ENCODE measurements around the gene CPNE5. TPM values are rescaled to one million over a fixed set of nuclear protein-coding genes. Genes with fewer than 3 reads are reported as not detected.
A peak's percentile ranks its signal among the peaks of the same experiment; 100 is the strongest.

Gene CPNE5
- 10 to 100 TPM in 2 of 7 donors, 1 to 10 TPM in 5; 1.4 to 22.1 (median 7.8) TPM for total RNA-seq
- polyA plus RNA-seq = 1 to 10 TPM; 1.8 to 5.3 TPM
- long read RNA-seq, donor 1, partial matches to known transcripts = 1 of 6 reads
- long read RNA-seq, donor 1, other reads (novel, unspliced or antisense) = 5 of 6 reads
- long read RNA-seq, donor 2 = 0 reads
- long read RNA-seq, donor 3, partial matches to known transcripts = 5 of 25 reads
- long read RNA-seq, donor 3, other reads (novel, unspliced or antisense) = 19 of 25 reads

DNA sequence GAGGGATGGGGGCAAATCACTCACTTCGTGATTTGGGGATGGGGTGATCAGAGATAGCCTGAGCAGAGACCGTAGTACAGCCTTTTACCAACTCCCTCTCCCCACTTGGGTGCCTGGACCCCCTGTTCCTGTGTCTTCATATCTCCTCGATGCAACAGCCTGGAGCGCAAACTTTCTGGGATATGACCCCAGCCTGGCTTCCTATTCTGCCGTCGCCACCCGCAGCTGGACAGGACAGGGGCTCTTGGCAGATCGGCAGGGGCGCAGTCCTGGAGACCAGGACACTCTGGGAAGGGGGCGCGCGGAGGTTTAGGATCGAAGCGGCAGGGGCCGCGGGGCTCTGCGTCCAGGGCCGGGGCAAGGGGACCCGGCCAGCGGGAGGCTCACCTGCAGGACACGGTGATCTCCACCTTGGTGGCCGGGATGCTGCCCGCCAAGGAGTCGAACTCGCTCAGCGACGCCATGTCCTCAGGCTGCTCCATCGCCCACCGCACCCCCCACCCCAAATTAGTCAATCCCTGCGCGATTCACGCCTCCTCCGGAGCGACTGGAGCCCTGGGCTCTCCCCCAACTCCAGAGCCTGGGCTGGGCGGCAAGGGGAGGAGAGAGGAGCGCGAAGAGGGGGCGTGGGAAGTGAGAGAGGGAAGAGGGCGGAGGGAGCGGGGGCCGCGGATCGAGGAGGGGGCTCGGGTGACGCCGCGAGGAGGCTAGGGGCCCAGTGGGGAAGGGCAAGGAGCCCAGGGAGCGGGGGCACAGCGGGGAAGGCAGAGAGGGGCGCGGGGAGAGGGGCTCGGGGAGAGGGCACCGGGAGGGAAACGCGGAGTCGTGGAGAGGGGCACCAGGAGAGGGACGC is at the start of gene CPNE5:
CPNE5 (minus strand) TSS at position 549 of the 853 bp plus-strand sequence; CDS start at position 482, 67 bp downstream.
- H3K4me3 ChIP-seq = peak within 1 kb of the TSS; percentile 45
- no peaks in the 10 kb centered on the region for H3K9me3 ChIP-seq
- no peaks in the 10 kb centered on the region for H3K27me3 ChIP-seq
- TF ChIP-seq EP300 (IDR thresholded peaks at IDR 0.05) = no peak
- no peak for TF ChIP-seq CTCF (IDR thresholded peaks at IDR 0.05)
- TF ChIP-seq POLR2A (IDR thresholded peaks at IDR 0.05) = no peak
- peak in 3 of 5 donors; percentile 27 to 66 (median 61) for DNase-seq
- intact Hi-C loops (cut with DNase I) = no loop called here
- no peaks in the 10 kb centered on the region for H3K36me3 ChIP-seq
- peaks cover 8% of the 10 kb centered on the region for H3K4me1 ChIP-seq (ENCODE audit: insufficient read depth)
- H3K27ac ChIP-seq = peak within 1 kb of the TSS in 1 of 2 donors; percentile 0
- WGBS, 3 donors = 7 to 11% (median 7%) methylated on average over 41 to 57 of the region's 57 CpGs

- no peak for TF ChIP-seq POLR2A (IDR thresholded peaks at IDR 0.05)
- no peak for TF ChIP-seq EP300 (IDR thresholded peaks at IDR 0.05)
- no peak for TF ChIP-seq CTCF (IDR thresholded peaks at IDR 0.05)
- intact Hi-C loops (cut with DNase I) = loop anchor here (2.0 to 10.0 kb wide), 5 partner anchors 84 to 317 kb away; partner anchors contain the start of gene MTCH1 (in 2 of the 4)
- DNase-seq = no peak
- H3K27ac ChIP-seq = no peak overlapping the region
- no peaks in the 10 kb centered on the region for H3K27me3 ChIP-seq
- no peaks in the 10 kb centered on the region for H3K36me3 ChIP-seq
- no peaks in the 10 kb centered on the region for H3K9me3 ChIP-seq
- H3K4me1 ChIP-seq (ENCODE audit: insufficient read depth) = peaks cover 3% of the 10 kb centered on the region
- no peak overlapping the region for H3K4me3 ChIP-seq
- 90 to 95% (median 93%) methylated on average over 7 of the region's 7 CpGs for WGBS, 3 donors
Measured at GRCh38 chr6:36888115-36888643, 48.9 kb upstream of the CPNE5 start.

DNA sequence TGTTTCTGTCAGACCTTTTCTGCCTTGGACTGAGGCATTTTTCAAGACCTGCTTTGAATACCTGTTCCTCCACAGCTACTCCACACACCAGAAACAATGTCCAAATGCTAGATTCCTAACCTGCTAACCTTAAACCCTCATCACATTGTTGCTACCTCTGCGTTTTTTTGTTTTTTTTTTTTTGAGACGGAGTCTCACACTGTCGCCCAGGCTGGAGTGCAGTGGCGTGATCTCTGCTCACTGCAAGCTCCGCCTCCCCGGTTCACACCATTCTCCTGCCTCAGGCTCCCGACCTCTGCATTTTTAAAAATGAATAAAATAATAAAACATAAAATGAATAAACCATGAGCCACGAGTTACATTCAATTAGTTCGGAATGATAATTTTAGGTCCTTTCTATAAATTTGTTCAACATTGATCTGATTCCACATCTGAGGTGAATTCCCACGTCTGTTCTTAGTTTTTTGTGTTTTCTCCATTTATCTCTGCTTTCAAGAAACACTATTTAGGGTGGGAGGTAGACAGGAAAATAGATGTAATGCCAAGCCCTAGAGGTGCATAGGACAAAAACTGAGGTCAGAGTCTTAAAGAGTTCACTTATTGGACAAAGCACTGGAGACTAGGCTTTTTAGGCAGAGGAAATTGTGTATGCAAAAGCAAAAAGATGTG is 47.8 kb upstream of the CPNE5 start:
- TF ChIP-seq EP300 (IDR thresholded peaks at IDR 0.05) (no peak), CTCF (IDR thresholded peaks at IDR 0.05) (no peak), POLR2A (IDR thresholded peaks at IDR 0.05) (no peak)
- no peak for DNase-seq

More for the DNA sequence above, 47.8 kb upstream of the CPNE5 start:
- intact Hi-C loops (cut with DNase I) = loop anchor here (5.0 to 10.0 kb wide), 4 partner anchors 85 to 318 kb away; partner anchors contain the start of gene MTCH1 (in 2 of the 4)
- 60 to 70% (median 64%) methylated on average over 10 of the region's 10 CpGs for WGBS, 3 donors
- no peaks in the 10 kb centered on the region for H3K9me3 ChIP-seq
- no peaks in the 10 kb centered on the region for H3K36me3 ChIP-seq
- H3K27ac ChIP-seq = no peak overlapping the region
- peaks cover 3% of the 10 kb centered on the region for H3K4me1 ChIP-seq (ENCODE audit: insufficient read depth)
- H3K27me3 ChIP-seq = no peaks in the 10 kb centered on the region
- no peak overlapping the region for H3K4me3 ChIP-seq

Data from ovary (tissue), 10 donors.